WTC11 (cell line): Measurements from ENCODE around the gene C5AR1. TPM values are rescaled to one million over a fixed set of nuclear protein-coding genes. Genes with fewer than 3 reads are reported as not detected.

Experiments used
- ARID4B ChIP-seq: sonication (generic); formaldehyde crosslinking; IDR thresholded peaks from 2 replicates; pipeline ENCODE4 v1.8.0; 2023; ENCODE audit warnings: missing genetic modification reagents, mild to moderate bottlenecking, borderline replicate concordance
- ATF1 ChIP-seq: sonication (generic); formaldehyde crosslinking; IDR thresholded peaks from 2 replicates; pipeline ENCODE4 v1.8.1; 2023; ENCODE audit warnings: mild to moderate bottlenecking, moderate library complexity, missing genetic modification reagents
- E2F1 ChIP-seq: sonication (generic); formaldehyde crosslinking; IDR thresholded peaks from 2 replicates; pipeline ENCODE4 v1.8.0; 2022; ENCODE audit warnings: mild to moderate bottlenecking, missing genetic modification reagents
- EMX1 ChIP-seq: fragments of 250-450 bp; sonication (Bioruptor Pico); IDR thresholded peaks from 2 replicates; pipeline ENCODE4 v1.8.0; 2021; ENCODE audit warnings: mild to moderate bottlenecking
- FOXK1 ChIP-seq: sonication (generic); formaldehyde crosslinking; IDR thresholded peaks from 2 replicates; pipeline ENCODE4 v1.8.0; 2022; ENCODE audit warnings: mild to moderate bottlenecking, moderate library complexity, missing genetic modification reagents
- FOXP1 ChIP-seq: sonication (generic); formaldehyde crosslinking; IDR thresholded peaks from 2 replicates; pipeline ENCODE4 v1.8.0; 2022; ENCODE audit warnings: missing genetic modification reagents, mild to moderate bottlenecking, moderate library complexity, borderline replicate concordance
- GTF2I ChIP-seq: fragments of 250-450 bp; sonication (Bioruptor Pico); conservative IDR thresholded peaks from 2 replicates; pipeline ENCODE4 v1.4.0; 2021; ENCODE audit warnings: mild to moderate bottlenecking
- IRF1 ChIP-seq: sonication (generic); formaldehyde crosslinking; IDR thresholded peaks from 2 replicates; pipeline ENCODE4 v1.8.0; 2023; ENCODE audit warnings: missing genetic modification reagents
- JAZF1 ChIP-seq: fragments of 250-450 bp; sonication (Bioruptor Pico); IDR thresholded peaks from 2 replicates; pipeline ENCODE4 v1.9.0; 2021; ENCODE audit warnings: moderate library complexity, mild to moderate bottlenecking, inconsistent platforms
- MAX ChIP-seq: sonication (generic); formaldehyde crosslinking; IDR thresholded peaks from 2 replicates; pipeline ENCODE4 v1.8.0; 2022; ENCODE audit warnings: mild to moderate bottlenecking, missing genetic modification reagents
- MYBL2 ChIP-seq: sonication (generic); formaldehyde crosslinking; IDR thresholded peaks from 2 replicates; pipeline ENCODE4 v1.8.1; 2023; ENCODE audit warnings: mild to moderate bottlenecking, moderate library complexity, missing genetic modification reagents
- PRDM15 ChIP-seq: sonication (generic); formaldehyde crosslinking; IDR thresholded peaks from 2 replicates; pipeline ENCODE4 v1.8.0; 2022; ENCODE audit warnings: missing genetic modification reagents
- SP1 ChIP-seq: sonication (generic); formaldehyde crosslinking; conservative IDR thresholded peaks from 2 replicates; pipeline ENCODE4 v1.8.1; 2022; ENCODE audit warnings: missing genetic modification reagents
- TEAD1 ChIP-seq: sonication (generic); formaldehyde crosslinking; IDR thresholded peaks from 2 replicates; pipeline ENCODE4 v1.8.0; 2022; ENCODE audit warnings: mild to moderate bottlenecking, missing genetic modification reagents
- USF2 ChIP-seq: sonication (generic); formaldehyde crosslinking; IDR thresholded peaks from 2 replicates; pipeline ENCODE4 v1.8.1; 2023; ENCODE audit warnings: mild to moderate bottlenecking, missing genetic modification reagents, moderate library complexity
- ZBTB21 ChIP-seq: sonication (generic); formaldehyde crosslinking; IDR thresholded peaks from 2 replicates; pipeline ENCODE4 v1.8.1; 2023; ENCODE audit warnings: mild to moderate bottlenecking, missing genetic modification reagents, borderline replicate concordance
- ZBTB43 ChIP-seq: sonication (generic); formaldehyde crosslinking; IDR thresholded peaks from 2 replicates; pipeline ENCODE4 v1.8.1; 2023; ENCODE audit warnings: mild to moderate bottlenecking, missing genetic modification reagents
- total RNA-seq: library from RNA; stranded (reverse); gene quantifications from 3 replicates; pipeline ENCODE4 v1.2.3, GENCODE V29; 2021
- TF ChIP-seq, protein P1 (sequence below): fragments of 250-450 bp; sonication (Bioruptor Pico); IDR thresholded peaks from 2 replicates; pipeline ENCODE4 v1.9.0; 2021; ENCODE audit warnings: mild to moderate bottlenecking
- TF ChIP-seq, protein P2 (sequence below): sonication (generic); formaldehyde crosslinking; IDR thresholded peaks from 2 replicates; pipeline ENCODE4 v1.8.0; 2022; ENCODE audit warnings: mild to moderate bottlenecking, missing genetic modification reagents
- TF ChIP-seq, protein P3 (sequence below): sonication (generic); formaldehyde crosslinking; IDR thresholded peaks from 2 replicates; pipeline ENCODE4 v1.8.1; 2022; ENCODE audit warnings: mild to moderate bottlenecking, moderate library complexity, missing genetic modification reagents

Gene C5AR1
- total RNA-seq, 1 experiment from 2014 or later = 0.28 TPM

- TF ChIP-seq MAX (CRISPR knock-in tag) (peak; percentile 78; the same call in 1 of the 2 replicates), ATF1 (CRISPR knock-in tag) (0 out of 2 replicates have a peak, but pooled peaks have one; percentile 38), FOXP1 (CRISPR knock-in tag) (peak; percentile 48; the same call in 1 of the 2 replicates), FOXK1 (CRISPR knock-in tag) (peak; percentile 26; the same call in 1 of the 2 replicates), ZBTB21 (CRISPR knock-in tag) (no peak), PRDM15 (CRISPR knock-in tag) (no peak), JAZF1 (CRISPR knock-in tag) (no peak), E2F1 (CRISPR knock-in tag) (no peak), IRF1 (0 out of 2 replicates have a peak, but pooled peaks have one; percentile 14), SP1 (peak; percentile 95), MYBL2 (CRISPR knock-in tag) (0 out of 2 replicates have a peak, but pooled peaks have one; percentile 57), ZBTB43 (CRISPR knock-in tag) (no peak), USF2 (peak; percentile 12), TEAD1 (CRISPR knock-in tag) (no peak; the same call in 1 of the 2 replicates), GTF2I (CRISPR knock-in tag) (no peak), EMX1 (peak; percentile 25; the same call in 1 of the 2 replicates), ARID4B (peak; percentile 37; the same call in 1 of the 2 replicates)
- TF ChIP-seq, protein P1, sequence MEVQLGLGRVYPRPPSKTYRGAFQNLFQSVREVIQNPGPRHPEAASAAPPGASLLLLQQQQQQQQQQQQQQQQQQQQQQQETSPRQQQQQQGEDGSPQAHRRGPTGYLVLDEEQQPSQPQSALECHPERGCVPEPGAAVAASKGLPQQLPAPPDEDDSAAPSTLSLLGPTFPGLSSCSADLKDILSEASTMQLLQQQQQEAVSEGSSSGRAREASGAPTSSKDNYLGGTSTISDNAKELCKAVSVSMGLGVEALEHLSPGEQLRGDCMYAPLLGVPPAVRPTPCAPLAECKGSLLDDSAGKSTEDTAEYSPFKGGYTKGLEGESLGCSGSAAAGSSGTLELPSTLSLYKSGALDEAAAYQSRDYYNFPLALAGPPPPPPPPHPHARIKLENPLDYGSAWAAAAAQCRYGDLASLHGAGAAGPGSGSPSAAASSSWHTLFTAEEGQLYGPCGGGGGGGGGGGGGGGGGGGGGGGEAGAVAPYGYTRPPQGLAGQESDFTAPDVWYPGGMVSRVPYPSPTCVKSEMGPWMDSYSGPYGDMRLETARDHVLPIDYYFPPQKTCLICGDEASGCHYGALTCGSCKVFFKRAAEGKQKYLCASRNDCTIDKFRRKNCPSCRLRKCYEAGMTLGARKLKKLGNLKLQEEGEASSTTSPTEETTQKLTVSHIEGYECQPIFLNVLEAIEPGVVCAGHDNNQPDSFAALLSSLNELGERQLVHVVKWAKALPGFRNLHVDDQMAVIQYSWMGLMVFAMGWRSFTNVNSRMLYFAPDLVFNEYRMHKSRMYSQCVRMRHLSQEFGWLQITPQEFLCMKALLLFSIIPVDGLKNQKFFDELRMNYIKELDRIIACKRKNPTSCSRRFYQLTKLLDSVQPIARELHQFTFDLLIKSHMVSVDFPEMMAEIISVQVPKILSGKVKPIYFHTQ (CRISPR knock-in tag) = no peak
- TF ChIP-seq, protein P2, sequence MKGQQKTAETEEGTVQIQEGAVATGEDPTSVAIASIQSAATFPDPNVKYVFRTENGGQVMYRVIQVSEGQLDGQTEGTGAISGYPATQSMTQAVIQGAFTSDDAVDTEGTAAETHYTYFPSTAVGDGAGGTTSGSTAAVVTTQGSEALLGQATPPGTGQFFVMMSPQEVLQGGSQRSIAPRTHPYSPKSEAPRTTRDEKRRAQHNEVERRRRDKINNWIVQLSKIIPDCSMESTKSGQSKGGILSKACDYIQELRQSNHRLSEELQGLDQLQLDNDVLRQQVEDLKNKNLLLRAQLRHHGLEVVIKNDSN (CRISPR knock-in tag) = no peak; the same call in 1 of the 2 replicates
- TF ChIP-seq, protein P3, sequence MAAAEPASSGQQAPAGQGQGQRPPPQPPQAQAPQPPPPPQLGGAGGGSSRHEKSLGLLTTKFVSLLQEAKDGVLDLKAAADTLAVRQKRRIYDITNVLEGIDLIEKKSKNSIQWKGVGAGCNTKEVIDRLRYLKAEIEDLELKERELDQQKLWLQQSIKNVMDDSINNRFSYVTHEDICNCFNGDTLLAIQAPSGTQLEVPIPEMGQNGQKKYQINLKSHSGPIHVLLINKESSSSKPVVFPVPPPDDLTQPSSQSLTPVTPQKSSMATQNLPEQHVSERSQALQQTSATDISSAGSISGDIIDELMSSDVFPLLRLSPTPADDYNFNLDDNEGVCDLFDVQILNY (CRISPR knock-in tag) = peak; percentile 61
These were observed 36.2 kb upstream of the C5AR1 start (continued) for GRCh38 chr19:47273313-47274070.
